ENCODE results near the gene FAM83F. TPM values are rescaled to one million over a fixed set of nuclear protein-coding genes. Genes with fewer than 3 reads are reported as not detected.
A peak's percentile ranks its signal among the peaks of the same experiment; 100 is the strongest.

The FAM83F gene
- total RNA-seq, 1 donor = not detected

DNA sequence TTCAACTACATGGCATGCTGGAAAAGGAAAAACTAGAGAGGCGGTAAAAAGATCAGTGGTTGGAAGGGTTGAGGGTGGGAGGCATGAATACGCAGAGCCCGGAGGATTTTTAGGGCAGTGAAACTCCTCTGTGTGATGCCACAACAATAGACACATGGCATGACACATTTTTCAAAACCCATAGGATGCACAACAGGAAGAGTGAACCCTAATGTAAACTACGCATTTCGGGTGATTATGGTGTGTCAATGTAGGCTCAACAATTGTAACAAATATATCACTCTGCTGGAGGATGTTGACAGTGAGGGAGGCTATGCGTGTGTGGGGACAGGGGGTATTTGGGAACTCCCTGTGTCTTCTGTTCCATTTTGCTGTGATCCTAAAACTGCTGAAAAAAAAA, 15.7 kb upstream of the FAM83F start:
- DNase-seq (ENCODE audit: low read depth) = no peak
- TF ChIP-seq, protein P1, sequence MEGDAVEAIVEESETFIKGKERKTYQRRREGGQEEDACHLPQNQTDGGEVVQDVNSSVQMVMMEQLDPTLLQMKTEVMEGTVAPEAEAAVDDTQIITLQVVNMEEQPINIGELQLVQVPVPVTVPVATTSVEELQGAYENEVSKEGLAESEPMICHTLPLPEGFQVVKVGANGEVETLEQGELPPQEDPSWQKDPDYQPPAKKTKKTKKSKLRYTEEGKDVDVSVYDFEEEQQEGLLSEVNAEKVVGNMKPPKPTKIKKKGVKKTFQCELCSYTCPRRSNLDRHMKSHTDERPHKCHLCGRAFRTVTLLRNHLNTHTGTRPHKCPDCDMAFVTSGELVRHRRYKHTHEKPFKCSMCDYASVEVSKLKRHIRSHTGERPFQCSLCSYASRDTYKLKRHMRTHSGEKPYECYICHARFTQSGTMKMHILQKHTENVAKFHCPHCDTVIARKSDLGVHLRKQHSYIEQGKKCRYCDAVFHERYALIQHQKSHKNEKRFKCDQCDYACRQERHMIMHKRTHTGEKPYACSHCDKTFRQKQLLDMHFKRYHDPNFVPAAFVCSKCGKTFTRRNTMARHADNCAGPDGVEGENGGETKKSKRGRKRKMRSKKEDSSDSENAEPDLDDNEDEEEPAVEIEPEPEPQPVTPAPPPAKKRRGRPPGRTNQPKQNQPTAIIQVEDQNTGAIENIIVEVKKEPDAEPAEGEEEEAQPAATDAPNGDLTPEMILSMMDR (IDR thresholded peaks at IDR 0.05; ENCODE audit: insufficient read depth, low read depth, low read length) = no peak
- no peak overlapping the region for H3K4me3 ChIP-seq (ENCODE audit: low read depth, low read length)

DNA sequence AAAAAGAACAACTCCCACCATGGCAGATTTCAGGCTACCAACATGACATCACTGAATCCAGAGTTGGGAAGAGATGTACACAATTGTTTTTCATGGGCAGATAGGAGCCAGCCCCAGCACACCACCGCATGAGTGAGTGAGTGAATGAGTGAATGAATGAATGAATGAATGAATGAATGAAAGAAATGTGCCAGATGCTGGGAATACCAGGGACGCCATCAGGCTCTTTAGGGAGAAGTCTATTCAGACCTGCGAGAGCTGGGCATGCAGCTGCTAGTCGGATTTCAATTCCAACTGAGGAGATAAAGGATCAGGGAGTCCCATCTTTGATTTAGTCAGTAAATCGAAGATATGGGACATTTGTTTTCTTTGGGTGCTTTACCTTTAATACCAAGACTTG, 15.3 kb upstream of the FAM83F start:
- H3K4me3 ChIP-seq (ENCODE audit: low read depth, low read length) = no peak overlapping the region
- TF ChIP-seq, protein P1 (IDR thresholded peaks at IDR 0.05; ENCODE audit: insufficient read depth, low read depth, low read length) = no peak
- no peak for DNase-seq (ENCODE audit: low read depth)

DNA sequence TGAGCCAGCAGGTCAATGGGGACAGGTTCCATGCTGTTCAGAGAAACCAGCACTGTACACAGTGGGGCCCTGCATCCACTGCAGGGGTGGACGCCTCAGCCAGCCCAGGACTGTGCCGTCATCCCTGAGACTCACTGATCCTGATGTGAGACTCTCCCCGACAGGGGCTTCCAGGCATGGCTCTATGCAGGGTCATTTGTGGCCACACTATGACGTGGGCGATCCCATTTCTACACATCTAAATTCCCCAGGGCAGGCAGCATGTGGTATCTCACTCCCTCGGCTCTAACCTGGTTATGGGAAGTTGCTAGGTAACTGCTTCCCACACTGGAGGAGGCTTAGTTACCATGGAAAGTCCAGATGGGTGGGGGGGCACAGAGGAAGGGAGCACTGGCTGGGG, 14.2 kb upstream of the FAM83F start:
- no peak for DNase-seq (ENCODE audit: low read depth)
- TF ChIP-seq, protein P1 (IDR thresholded peaks at IDR 0.05; ENCODE audit: insufficient read depth, low read depth, low read length) = no peak
- H3K4me3 ChIP-seq (ENCODE audit: low read depth, low read length) = no peak overlapping the region

DNA sequence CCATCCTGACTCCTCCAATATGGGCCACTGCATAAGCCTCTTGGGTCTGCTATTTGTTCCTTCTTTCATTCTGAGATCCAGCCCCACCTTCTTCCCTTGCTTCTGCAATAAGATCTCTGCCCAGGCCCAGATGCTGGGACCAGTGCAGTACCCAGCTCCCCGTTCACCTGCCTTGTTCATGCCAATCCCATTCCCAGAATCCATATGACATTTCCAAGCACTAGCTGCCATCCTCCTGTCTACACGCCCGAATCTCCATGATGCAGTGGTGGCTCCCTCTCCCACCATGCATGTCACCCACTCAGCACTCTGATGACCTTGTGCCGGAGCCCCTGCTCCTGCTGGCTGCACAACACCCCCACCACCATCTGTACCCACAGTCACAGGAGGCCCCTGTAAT, 11.4 kb upstream of the FAM83F start:
- no peak overlapping the region for H3K4me3 ChIP-seq (ENCODE audit: low read depth, low read length)
- DNase-seq (ENCODE audit: low read depth) = no peak
- TF ChIP-seq, protein P1 (IDR thresholded peaks at IDR 0.05; ENCODE audit: insufficient read depth, low read depth, low read length) = no peak

DNA sequence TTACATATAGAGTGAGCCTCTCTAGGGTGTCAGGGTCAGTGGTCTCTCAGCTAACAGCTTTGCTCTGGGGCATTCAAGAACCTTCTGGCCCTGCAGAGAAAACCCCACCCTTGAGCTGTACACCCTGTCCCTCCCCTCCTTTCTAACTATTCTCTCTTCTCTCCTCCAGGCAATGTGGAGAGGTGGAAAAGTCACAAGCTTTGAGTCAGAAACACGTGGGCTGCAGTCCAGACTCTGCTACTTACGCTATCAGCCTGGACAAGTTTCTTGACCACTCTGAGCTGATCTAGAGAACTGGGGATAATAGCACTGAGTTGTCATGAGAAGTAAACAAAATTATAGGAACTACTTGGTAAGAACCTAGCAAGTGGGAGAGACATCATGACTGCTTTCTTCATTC, 10.7 kb upstream of the FAM83F start:
- peak; percentile 31 for DNase-seq (ENCODE audit: low read depth)
- TF ChIP-seq, protein P1 (IDR thresholded peaks at IDR 0.05; ENCODE audit: insufficient read depth, low read depth, low read length) = no peak
- no peak overlapping the region for H3K4me3 ChIP-seq (ENCODE audit: low read depth, low read length)

DNA sequence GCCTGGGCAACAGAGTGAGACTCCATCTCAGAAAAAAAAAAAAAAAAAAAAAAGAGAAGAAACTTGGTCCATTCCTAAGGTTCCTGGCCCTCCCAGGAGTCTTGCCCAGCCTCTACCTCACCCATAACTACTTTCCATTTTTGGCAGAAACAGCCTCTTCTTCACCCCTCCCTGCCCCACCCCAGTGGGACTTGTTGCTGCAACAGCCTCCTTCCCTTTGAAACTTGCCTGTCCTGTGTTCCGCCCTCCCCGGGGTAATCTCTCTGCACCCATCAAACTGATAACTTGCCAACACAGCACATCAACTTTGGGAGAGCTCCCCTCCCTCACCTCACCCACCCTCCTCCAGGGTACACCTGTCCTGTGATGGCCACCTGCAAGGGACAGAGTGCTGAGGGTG, 10.0 kb upstream of the FAM83F start:
- TF ChIP-seq, protein P1 (IDR thresholded peaks at IDR 0.05; ENCODE audit: insufficient read depth, low read depth, low read length) = no peak
- H3K4me3 ChIP-seq (ENCODE audit: low read depth, low read length) = no peak overlapping the region
- DNase-seq (ENCODE audit: low read depth) = no peak

DNA sequence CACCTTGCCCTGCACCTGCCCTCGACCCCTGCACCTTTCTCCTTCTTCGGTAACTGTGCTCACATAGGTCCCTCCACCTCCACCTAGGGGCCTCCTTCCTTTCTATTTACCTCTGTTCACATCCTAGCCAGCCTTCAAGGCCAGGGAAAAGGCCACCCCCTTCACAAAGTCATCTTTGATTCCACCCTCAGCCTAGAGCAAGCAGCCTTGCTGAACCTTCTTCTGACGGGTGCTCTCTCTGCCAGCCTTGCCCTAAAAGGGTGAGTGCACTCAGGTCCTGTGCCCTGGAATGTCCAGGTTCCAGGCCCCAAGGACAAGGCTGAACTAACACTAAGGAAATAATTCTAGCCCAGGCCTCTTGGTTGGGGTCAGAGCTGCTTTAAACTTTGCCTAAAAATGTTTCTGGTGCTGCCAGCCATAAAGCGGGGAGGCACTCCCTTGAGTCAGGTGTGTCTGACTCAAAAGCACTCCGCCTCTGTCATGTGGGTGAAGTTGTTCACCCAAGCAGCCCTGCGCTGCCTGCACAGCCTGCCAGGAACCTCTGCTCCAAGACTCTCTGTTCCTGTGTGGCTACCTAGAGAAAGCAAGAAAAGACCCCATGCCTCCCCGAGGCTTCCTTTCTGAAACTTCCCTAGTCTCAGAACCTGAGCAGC, 9.2 kb upstream of the FAM83F start:
- TF ChIP-seq, protein P1 (IDR thresholded peaks at IDR 0.05; ENCODE audit: insufficient read depth, low read depth, low read length) = no peak
- no peak for DNase-seq (ENCODE audit: low read depth)
- H3K4me3 ChIP-seq (ENCODE audit: low read depth, low read length) = no peak overlapping the region

Measured in fibroblast of villous mesenchyme (primary cell).